ENCODE measurements around the gene ZNF697. TPM values are rescaled to one million over a fixed set of nuclear protein-coding genes. Genes with fewer than 3 reads are reported as not detected.

ZNF697 gene
- total RNA-seq, 2 donors from 2014 or later: 12.0 to 14.8 TPM

DNA sequence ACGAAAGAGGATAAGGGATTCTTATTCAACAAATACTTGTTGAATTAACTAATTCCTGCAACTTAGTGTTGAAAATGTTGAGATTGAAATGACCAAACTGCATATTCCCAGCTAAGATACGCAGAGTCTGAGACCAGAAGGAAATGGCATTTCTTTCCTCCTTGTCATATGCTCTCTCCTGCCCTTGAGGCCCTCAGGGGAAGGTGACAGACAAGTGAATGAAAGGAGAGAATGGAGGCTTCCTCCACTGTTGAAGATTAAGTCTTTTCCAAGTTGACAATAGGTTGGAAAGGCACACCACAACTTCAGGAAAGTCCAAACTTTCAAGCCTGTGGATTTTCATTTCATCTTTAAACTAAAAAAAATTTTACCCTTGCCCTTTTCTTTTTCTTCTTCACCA lies 3.1 kb upstream of the ZNF697 start:
- Histone ChIP-seq H3K4me1 (ENCODE audit: control insufficient read depth, insufficient read depth, low read length) (peaks cover 7% of the 10 kb centered on the region), H3K9me3 (ENCODE audit: control insufficient read depth, low read length) (no peaks in the 10 kb centered on the region), H3K9ac (ENCODE audit: extremely low read depth, low read length, poor library complexity, severe bottlenecking) (no peak overlapping the region), H3K27ac (ENCODE audit: low read depth, low read length) (no peak overlapping the region), H3K27me3 (ENCODE audit: control insufficient read depth, insufficient read depth, low read length, poor library complexity, severe bottlenecking) (no peaks in the 10 kb centered on the region), H3K4me3 (ENCODE audit: low read length) (peak overlapping the region; percentile 21), H3K36me3 (ENCODE audit: control insufficient read depth, insufficient read depth, low read length) (no peaks in the 10 kb centered on the region)
- Mint-ChIP-seq H3K4me1 (peaks cover 37% of the 10 kb centered on the region), H3K4me3 (no peak overlapping the region), H3K27me3 (ENCODE audit: insufficient read depth) (no peaks in the 10 kb centered on the region), H3K36me3 (ENCODE audit: low read depth) (no peaks in the 10 kb centered on the region), H3K9me3 (no peaks in the 10 kb centered on the region), H3K27ac (no peak overlapping the region)
- no peak for DNase-seq
- WGBS, 2 experiments (ENCODE audit: insufficient coverage in 1 of 2, insufficient read length in 1 of 2): 94% methylated on average over 2 of the region's 2 CpGs; no CpG with 5 or more reads in 1 of the 2 experiments
- TF ChIP-seq, protein P1, sequence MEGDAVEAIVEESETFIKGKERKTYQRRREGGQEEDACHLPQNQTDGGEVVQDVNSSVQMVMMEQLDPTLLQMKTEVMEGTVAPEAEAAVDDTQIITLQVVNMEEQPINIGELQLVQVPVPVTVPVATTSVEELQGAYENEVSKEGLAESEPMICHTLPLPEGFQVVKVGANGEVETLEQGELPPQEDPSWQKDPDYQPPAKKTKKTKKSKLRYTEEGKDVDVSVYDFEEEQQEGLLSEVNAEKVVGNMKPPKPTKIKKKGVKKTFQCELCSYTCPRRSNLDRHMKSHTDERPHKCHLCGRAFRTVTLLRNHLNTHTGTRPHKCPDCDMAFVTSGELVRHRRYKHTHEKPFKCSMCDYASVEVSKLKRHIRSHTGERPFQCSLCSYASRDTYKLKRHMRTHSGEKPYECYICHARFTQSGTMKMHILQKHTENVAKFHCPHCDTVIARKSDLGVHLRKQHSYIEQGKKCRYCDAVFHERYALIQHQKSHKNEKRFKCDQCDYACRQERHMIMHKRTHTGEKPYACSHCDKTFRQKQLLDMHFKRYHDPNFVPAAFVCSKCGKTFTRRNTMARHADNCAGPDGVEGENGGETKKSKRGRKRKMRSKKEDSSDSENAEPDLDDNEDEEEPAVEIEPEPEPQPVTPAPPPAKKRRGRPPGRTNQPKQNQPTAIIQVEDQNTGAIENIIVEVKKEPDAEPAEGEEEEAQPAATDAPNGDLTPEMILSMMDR (conservative IDR thresholded peaks at IDR 0.05): no peak

DNA sequence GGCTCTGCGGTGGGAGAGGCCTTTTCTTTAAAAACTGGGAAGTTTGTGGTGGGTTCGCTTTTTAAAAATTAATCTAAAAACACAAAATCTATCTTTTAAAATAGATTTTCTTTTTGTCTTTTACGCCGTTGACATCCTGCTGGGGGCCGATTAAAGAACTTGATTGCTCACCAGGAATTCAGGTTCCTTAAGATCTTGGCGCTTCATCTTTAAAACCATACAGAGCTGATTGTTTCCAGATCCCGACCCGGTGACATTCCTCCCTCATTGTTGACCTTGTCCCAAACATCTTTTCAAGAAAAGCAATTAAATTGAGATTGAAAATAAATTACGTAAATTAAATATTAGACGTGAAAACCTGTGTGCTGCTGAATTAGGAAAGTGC lies 546 bp upstream of the ZNF697 start:
- H3K9ac ChIP-seq (ENCODE audit: extremely low read depth, low read length, poor library complexity, severe bottlenecking): peak overlapping the region; percentile 79
- H3K27me3 ChIP-seq (ENCODE audit: control insufficient read depth, insufficient read depth, low read length, poor library complexity, severe bottlenecking): no peaks in the 10 kb centered on the region
- no peak for DNase-seq
- Mint-ChIP-seq H3K4me3 (peak overlapping the region; percentile 91), H3K36me3 (ENCODE audit: low read depth) (no peaks in the 10 kb centered on the region), H3K27ac (peak overlapping the region; percentile 62), H3K4me1 (peaks cover 40% of the 10 kb centered on the region), H3K27me3 (ENCODE audit: insufficient read depth) (no peaks in the 10 kb centered on the region), H3K9me3 (no peaks in the 10 kb centered on the region)
- 16 to 37% methylated on average over 6 to 10 of the region's 10 CpGs for WGBS, 2 experiments (ENCODE audit: insufficient coverage in 1 of 2, insufficient read length in 1 of 2)
- peak overlapping the region; percentile 97 for H3K27ac ChIP-seq (ENCODE audit: low read depth, low read length)
- H3K36me3 ChIP-seq (ENCODE audit: control insufficient read depth, insufficient read depth, low read length): no peaks in the 10 kb centered on the region
- TF ChIP-seq, protein P1 (conservative IDR thresholded peaks at IDR 0.05): no peak
- peaks cover 2% of the 10 kb centered on the region for H3K4me1 ChIP-seq (ENCODE audit: control insufficient read depth, insufficient read depth, low read length)
- peak overlapping the region; percentile 81 for H3K4me3 ChIP-seq (ENCODE audit: low read length)
- no peaks in the 10 kb centered on the region for H3K9me3 ChIP-seq (ENCODE audit: control insufficient read depth, low read length)

DNA sequence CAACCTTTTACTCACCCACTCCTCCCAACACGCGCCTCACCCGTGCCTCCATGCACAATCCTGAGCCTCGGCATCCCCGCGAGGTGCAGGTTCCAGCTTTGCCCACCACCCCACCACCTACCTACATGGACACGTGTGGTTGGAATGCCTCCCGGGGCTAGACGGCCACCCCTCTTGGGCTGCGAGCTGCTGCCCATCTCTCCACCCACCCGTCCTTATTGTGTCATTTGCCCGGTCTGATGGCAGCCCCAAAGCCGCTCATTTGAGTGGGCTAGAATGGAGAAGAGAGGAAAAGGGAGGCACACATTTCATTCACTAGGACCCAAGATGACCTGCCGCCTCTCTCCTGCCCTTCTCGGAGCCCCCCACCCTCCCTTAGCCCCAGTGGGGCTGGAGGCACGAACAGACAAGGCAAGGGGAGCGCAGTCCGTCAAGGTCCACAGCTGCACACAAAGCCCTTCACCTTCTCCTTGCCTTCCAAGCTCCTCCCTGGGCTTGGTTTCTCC lies 785 bp downstream of the ZNF697 start:
- no peaks in the 10 kb centered on the region for H3K9me3 ChIP-seq (ENCODE audit: control insufficient read depth, low read length)
- peaks cover 2% of the 10 kb centered on the region for H3K4me1 ChIP-seq (ENCODE audit: control insufficient read depth, insufficient read depth, low read length)
- TF ChIP-seq, protein P1 (conservative IDR thresholded peaks at IDR 0.05): no peak
- Mint-ChIP-seq H3K9me3 (no peaks in the 10 kb centered on the region), H3K4me1 (peaks cover 40% of the 10 kb centered on the region), H3K27me3 (ENCODE audit: insufficient read depth) (no peaks in the 10 kb centered on the region), H3K27ac (peak overlapping the region; percentile 94), H3K4me3 (peak overlapping the region; percentile 91), H3K36me3 (ENCODE audit: low read depth) (peaks cover 4% of the 10 kb centered on the region)
- DNase-seq: no peak
- H3K9ac ChIP-seq (ENCODE audit: extremely low read depth, low read length, poor library complexity, severe bottlenecking): peak overlapping the region; percentile 67
- H3K27me3 ChIP-seq (ENCODE audit: control insufficient read depth, insufficient read depth, low read length, poor library complexity, severe bottlenecking): no peaks in the 10 kb centered on the region
- WGBS, 2 experiments (ENCODE audit: insufficient coverage in 1 of 2, insufficient read length in 1 of 2): 0% methylated on average over 3 to 18 of the region's 18 CpGs
- peak overlapping the region; percentile 97 for H3K27ac ChIP-seq (ENCODE audit: low read depth, low read length)
- peak overlapping the region; percentile 97 for H3K4me3 ChIP-seq (ENCODE audit: low read length)
- H3K36me3 ChIP-seq (ENCODE audit: control insufficient read depth, insufficient read depth, low read length): no peaks in the 10 kb centered on the region

All from endodermal cell (in vitro differentiated cells).